K562 (cell line): ENCODE results near the gene ADAMTSL3. TPM values are rescaled to one million over a fixed set of nuclear protein-coding genes. Genes with fewer than 3 reads are reported as not detected.

ENCODE experiments used
- ATAC-seq: fragments of 200-7000 bp; cut with Tn5 transposase; 3 replicates; pipeline ENCODE4 v1.9.1; 2020; ENCODE audit warnings: moderate library complexity
- BruUV-seq: library from RNA; stranded (reverse); fragments of 400-500 nt; replicated peaks from 2 replicates; lab custom pipeline; 2021; lab: Mats Ljungman, UMichigan
- CTCF ChIA-PET: fragments of 300-600 bp; formaldehyde crosslinking; extraction: SDS; loops from one replicate; lab custom pipeline; 2021; ENCODE audit warnings: low intra/inter-chr PET ratio; lab: Yijun Ruan, JAX
- POLR2A ChIA-PET: fragments of 300-600, 350-650 bp; sonication (Branson Sonifier 250); formaldehyde crosslinking; extraction: SDS; loops from one replicate; lab custom pipeline; 2021; ENCODE audit warnings: antibody characterized with exemption, inconsistent platforms; lab: Yijun Ruan, JAX
- DNase-seq, 4 experiments: peaks; one replicate each; pipeline versions ENCODE4 v3.0.0 to v3.0.0-alpha.2; 2011 to 2018; ENCODE audit warnings: low spot score in 3 of 4, mixed read lengths in 3 of 4; ENCODE audit errors: extremely low read depth in 1 of 4
- FAIRE-seq: peaks from 2 replicates; lab custom pipeline; 2011; peaks lifted over from hg19 to GRCh38; lab: Jason Lieb, UNC
- H2AFZ ChIP-seq: 2 replicates; pipeline ENCODE4 v1.6.0; 2011; ENCODE audit warnings: low read depth, low read length, control low read depth, inconsistent platforms
- H3K27ac ChIP-seq: fragments of 200-600 bp; 3 replicates; pipeline ENCODE4 v1.8.0; 2011; ENCODE audit warnings: low read depth, mild to moderate bottlenecking, control low read depth, inconsistent platforms, low read length, moderate library complexity, mixed read lengths; ENCODE audit errors: extremely low read depth
- H3K27me3 ChIP-seq, 2 experiments: fragments of 300-600 bp in 1 of 2; 2 replicates in 1 of 2; 3 replicates in 1 of 2; pipeline versions ENCODE4 v1.6.0 to v1.8.0; 2011; ENCODE audit warnings: inconsistent platforms in 2 of 2, low read length in 2 of 2, mild to moderate bottlenecking in 1 of 2, mixed read lengths in 1 of 2, moderate library complexity in 1 of 2; ENCODE audit not compliant: control insufficient read depth in 2 of 2, insufficient read depth in 2 of 2
- H3K36me3 ChIP-seq: fragments of 300-600 bp; 3 replicates; pipeline ENCODE4 v1.8.0; 2011; ENCODE audit warnings: mild to moderate bottlenecking, low read length, inconsistent platforms; ENCODE audit not compliant: control insufficient read depth, insufficient read depth
- H3K4me1 ChIP-seq, 2 experiments: fragments of 200-600 bp in 1 of 2; replicated peaks in 1 of 2; 2 replicates in 1 of 2; 3 replicates in 1 of 2; pipeline versions ENCODE4 v1.5.1 to v1.8.0; 2011; ENCODE audit warnings: inconsistent platforms in 2 of 2, low read length in 2 of 2, mild to moderate bottlenecking in 1 of 2, mixed read lengths in 1 of 2, moderate library complexity in 1 of 2; ENCODE audit not compliant: control insufficient read depth in 2 of 2, insufficient read depth in 2 of 2
- H3K4me2 ChIP-seq: 2 replicates; pipeline ENCODE4 v1.6.1; 2011; ENCODE audit warnings: low read length, control low read depth, inconsistent platforms, mixed read lengths; ENCODE audit not compliant: insufficient read depth
- H3K4me3 ChIP-seq: fragments of 200-600 bp; sonication (generic), shearing (Covaris generic); 2 replicates; pipeline ENCODE4 v1.5.1; 2016; ENCODE audit warnings: control low read depth, inconsistent platforms
- H3K79me2 ChIP-seq: fragments of 200-600 bp; 3 replicates; pipeline ENCODE4 v1.8.0; 2011; ENCODE audit warnings: low read length, inconsistent platforms; ENCODE audit not compliant: control insufficient read depth, insufficient read depth
- H3K9ac ChIP-seq, 2 experiments: 2 replicates each; pipeline versions ENCODE4 v1.6.0 to v1.6.1; 2011; ENCODE audit warnings: low read depth in 2 of 2, low read length in 2 of 2, control low read depth in 1 of 2, inconsistent platforms in 1 of 2, mild to moderate bottlenecking in 1 of 2, mixed read lengths in 1 of 2; ENCODE audit not compliant: insufficient read depth in 1 of 2
- H3K9me1 ChIP-seq: one replicate; pipeline ENCODE4 v1.6.0; 2011; ENCODE audit warnings: inconsistent platforms, mild to moderate bottlenecking, low read length, moderate library complexity; ENCODE audit not compliant: control insufficient read depth, insufficient read depth
- H3K9me3 ChIP-seq: replicated peaks from 2 replicates; pipeline ENCODE4 v1.5.1; 2011; ENCODE audit warnings: low read depth, low read length, inconsistent platforms; ENCODE audit not compliant: control insufficient read depth, insufficient read depth
- H4K20me1 ChIP-seq: replicated peaks from 2 replicates; pipeline ENCODE4 v1.6.1; 2011; ENCODE audit warnings: low read length, inconsistent platforms, mixed read lengths; ENCODE audit not compliant: control insufficient read depth, insufficient read depth
- CBX3 ChIP-seq, 2 experiments: IDR thresholded peaks; 1 replicate in 1 of 2; 2 replicates in 1 of 2; pipeline ENCODE4 v1.6.1; 2012; ENCODE audit warnings: inconsistent platforms in 2 of 2, low read length in 2 of 2, borderline replicate concordance in 1 of 2, control low read depth in 1 of 2
- CCAR2 ChIP-seq: fragments of 200-400 bp; formaldehyde crosslinking; IDR thresholded peaks from 2 replicates; pipeline ENCODE4 v1.6.1; 2017; ENCODE audit warnings: mild to moderate bottlenecking, low read depth, low read length
- FOXP4 ChIP-seq: sonication (generic); formaldehyde crosslinking; IDR thresholded peaks from 2 replicates; pipeline ENCODE4 v1.8.0; 2022; ENCODE audit warnings: mild to moderate bottlenecking, missing genetic modification reagents, borderline replicate concordance
- IFI16 ChIP-seq: fragments of 250-450 bp; sonication (Bioruptor Pico); IDR thresholded peaks from 2 replicates; pipeline ENCODE4 v2.1.2; 2022; ENCODE audit warnings: mild to moderate bottlenecking, inconsistent platforms
- JUN ChIP-seq, 2 experiments: sonication (generic) in 1 of 2; formaldehyde crosslinking in 1 of 2; IDR thresholded peaks; 2 replicates each; pipeline versions ENCODE4 v1.6.1 to v1.8.0; 2012 to 2022; ENCODE audit warnings: borderline replicate concordance in 2 of 2, mild to moderate bottlenecking in 2 of 2, improper control_type of control experiment in 1 of 2, low read depth in 1 of 2, low read length in 1 of 2, missing genetic modification reagents in 1 of 2
- KLF10 ChIP-seq: fragments of 250-450 bp; sonication (Bioruptor Pico); IDR thresholded peaks from 2 replicates; pipeline ENCODE4 v1.6.1; 2021; ENCODE audit warnings: matching md5 sums
- MCM2 ChIP-seq: fragments of 450-650 bp; IDR thresholded peaks from 2 replicates; pipeline ENCODE4 v1.6.1; 2017; ENCODE audit warnings: low read depth, mild to moderate bottlenecking
- RBM14 ChIP-seq: fragments of 200-400 bp; formaldehyde crosslinking; IDR thresholded peaks from 2 replicates; pipeline ENCODE4 v1.6.1; 2018; ENCODE audit warnings: low read depth, mild to moderate bottlenecking, low read length, moderate library complexity, borderline replicate concordance; ENCODE audit not compliant: insufficient read depth
- RBM22 ChIP-seq: fragments of 200-400 bp; formaldehyde crosslinking; IDR thresholded peaks from 2 replicates; pipeline ENCODE4 v1.6.1; 2018; ENCODE audit warnings: low read length, low read depth; ENCODE audit not compliant: poor library complexity, severe bottlenecking
- SMAD4 ChIP-seq: fragments of 250-450 bp; sonication (Bioruptor Pico); conservative IDR thresholded peaks from 2 replicates; pipeline ENCODE4 v1.8.0; 2021; ENCODE audit warnings: inconsistent platforms, mild to moderate bottlenecking, moderate library complexity
- SMARCE1 ChIP-seq: fragments of 450-650 bp; IDR thresholded peaks from 2 replicates; pipeline ENCODE4 v1.7.1; 2016; ENCODE audit warnings: mild to moderate bottlenecking
- SNAPC5 ChIP-seq: fragments of 250-450 bp; sonication (Bioruptor Pico); IDR thresholded peaks from 2 replicates; pipeline ENCODE4 v1.8.0; 2021; ENCODE audit warnings: moderate library complexity, mild to moderate bottlenecking, inconsistent platforms
- ZC3H8 ChIP-seq: fragments of 450-650 bp; IDR thresholded peaks from 2 replicates; pipeline ENCODE4 v1.6.1; 2017
- ZNF639 ChIP-seq, 2 experiments: fragments of 200-800 bp in 1 of 2; sonication (Bioruptor generic) in 1 of 2; sonication (generic) in 1 of 2; formaldehyde crosslinking in 1 of 2; IDR thresholded peaks in 1 of 2; conservative IDR thresholded peaks in 1 of 2; 2 replicates each; pipeline versions ENCODE4 v1.5.0 to v1.6.1; 2016 to 2020; ENCODE audit warnings: missing compliant biosample characterization in 1 of 2, missing genetic modification characterization in 1 of 2, missing genetic modification reagents in 1 of 2
- WGBS: fragments of 100-300 bp; shearing (Covaris generic); methylation state at CpG from one replicate; pipeline ENCODE4 v1.1.6; 2016; ENCODE audit warnings: low coverage, mixed read lengths; ENCODE audit not compliant: insufficient coverage; ENCODE audit errors: missing lambda C conversion rate; 5-methylcytosine and 5-hydroxymethylcytosine counted together
- in situ Hi-C: fragments of 300-500 bp; cut with MboI; formaldehyde crosslinking; loops from 4 replicates; pipeline ENCODE4 v1.15.0; 2018; ENCODE audit warnings: inconsistent platforms, mixed read lengths
- intact Hi-C: fragments of 100-400 bp; cut with micrococcal nuclease; formaldehyde crosslinking; loops from 2 replicates; pipeline ENCODE4 v1.14.2; 2022
- polyA plus RNA-seq, 8 experiments: library from polyadenylated mRNA; depleted of rRNA in 4 of 8; stranded (reverse) in 5 of 8; unstranded in 3 of 8; fragments of >200 nt; fragmentation: Nextera tagmentation in 2 of 8; fragmentation: Illumina TruSeq in 1 of 8; extraction: Ambion mirVana in 2 of 8; extraction: Trizol in 1 of 8; gene quantifications; 2 replicates each; pipeline versions ENCODE4 v1.2.1 to v1.2.3, GENCODE V29; 2011 to 2014; ENCODE audit warnings: inconsistent platforms in 1 of 8, missing spikeins in 1 of 8
- total RNA-seq, 7 experiments: library from RNA; depleted of rRNA in 6 of 7; stranded (reverse); fragments of >200 nt in 6 of 7; fragmentation: Illumina TruSeq in 2 of 7; extraction: Trizol in 2 of 7; gene quantifications; 2 replicates each; pipeline versions ENCODE4 v1.2.1 to v1.2.3, GENCODE V29; 2011 to 2021; ENCODE audit warnings: low replicate concordance in 1 of 7

Gene ADAMTSL3
- total and polyA plus RNA-seq, 9 of the 15 experiments (the other 6 are each of a cell fraction or from before 2014, with no cell fraction given): 0.01 to 0.18 (median 0.07) TPM; not detected in 3

GRCh38 chr15:83698294-83698693, 44.4 kb downstream of the ADAMTSL3 start:
- FAIRE-seq: peak; percentile 29

More at GRCh38 chr15:83698294-83698693, 44.4 kb downstream of the ADAMTSL3 start:
- in situ Hi-C loops: no loop called here
- Histone ChIP-seq H3K4me2 (no peak overlapping the region), H3K36me3 (no peaks in the 10 kb centered on the region), H3K9ac (no peak overlapping the region), H2AFZ (no peak overlapping the region), H3K9me1 (no peaks in the 10 kb centered on the region), H3K27me3 (peaks cover 0 to 2% of the 10 kb centered on the region in 2 experiments; a peak in 2 of 5 replicates), H3K9me3 (no peaks in the 10 kb centered on the region), H4K20me1 (no peaks in the 10 kb centered on the region), H3K4me1 (no peaks in the 10 kb centered on the region), H3K27ac (no peak overlapping the region), H3K79me2 (no peaks in the 10 kb centered on the region), H3K4me3 (no peak overlapping the region)
- ChIA-PET POLR2A (no interaction called here), CTCF (no interaction called here)
- intact Hi-C loops: no loop called here
- ATAC-seq (no peak), DNase-seq (no peak)
- WGBS: 0% methylated on average over 3 of the region's 3 CpGs
- no TSS peak for BruUV-seq
- TF ChIP-seq FOXP4 (CRISPR knock-in tag): no peak
- no peak for TF ChIP-seq SNAPC5
- no peak for TF ChIP-seq IFI16 (CRISPR knock-in tag)
- no peak for TF ChIP-seq RBM14
- TF ChIP-seq CCAR2: no peak
- TF ChIP-seq RBM22: no peak
- no peak for TF ChIP-seq SMAD4 (CRISPR knock-in tag)
- TF ChIP-seq JUN (IDR thresholded peaks at IDR 0.05; ENCODE audit: borderline replicate concordance, low read depth, low read length): no peak
- no peak for TF ChIP-seq JUN (CRISPR knock-in tag; IDR thresholded peaks at IDR 0.05; ENCODE audit: borderline replicate concordance)
- TF ChIP-seq ZNF639 (CRISPR knock-in tag; conservative IDR thresholded peaks at IDR 0.05 in 1 of 2, IDR thresholded peaks at IDR 0.05 in 1 of 2): no peak
- no peak for TF ChIP-seq ZC3H8
- TF ChIP-seq MCM2: no peak
- TF ChIP-seq SMARCE1: no peak
- TF ChIP-seq CBX3 (IDR thresholded peaks at IDR 0.05; ENCODE audit: borderline replicate concordance in 1 of 2, low read length in 2 of 2): no peak
- no peak for TF ChIP-seq KLF10 (CRISPR knock-in tag)
